ENCODE results near the gene PRKCH. TPM values are rescaled to one million over a fixed set of nuclear protein-coding genes. Genes with fewer than 3 reads are reported as not detected.
A peak's percentile ranks its signal among the peaks of the same experiment; 100 is the strongest.

The PRKCH gene
- total RNA-seq, 1 donor from 2014 or later, result 16.4 TPM

DNA sequence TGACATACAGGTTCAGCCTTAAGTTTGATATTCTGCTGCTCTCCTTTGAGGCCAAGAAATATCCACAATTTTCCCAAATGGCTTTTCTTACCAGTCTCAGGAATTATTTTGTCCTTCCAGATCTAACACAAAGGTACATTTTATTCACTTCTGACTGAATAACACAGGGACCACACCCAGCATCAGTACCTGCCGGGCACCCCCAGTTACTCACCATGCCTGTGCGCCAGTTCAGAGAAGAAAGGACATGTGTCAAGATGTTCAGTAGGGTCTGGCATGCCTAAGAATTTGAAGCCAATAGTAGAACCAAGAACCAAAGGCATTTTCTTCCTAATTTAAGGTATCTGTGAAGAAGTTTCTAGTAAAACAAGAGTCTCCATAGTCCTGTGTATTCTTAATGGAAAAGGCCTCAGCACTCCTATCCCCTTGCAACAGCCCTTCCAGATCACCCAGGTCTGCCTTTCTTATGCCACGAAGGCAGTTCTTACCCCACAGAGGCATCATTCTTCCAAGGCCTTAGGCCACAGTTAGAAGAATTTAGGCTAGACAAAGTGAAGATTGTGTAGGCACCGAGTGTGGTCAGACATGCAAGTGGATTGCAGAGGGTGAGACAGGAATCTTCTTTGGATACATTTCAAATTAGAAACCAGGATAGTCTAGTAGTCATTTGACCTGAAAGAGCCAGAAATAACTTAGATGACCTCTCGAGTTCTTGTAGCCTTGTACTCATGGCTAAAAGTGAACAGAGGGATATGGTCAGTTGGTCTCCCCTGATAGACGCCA is 233.9 kb downstream of the PRKCH start:
- intact Hi-C loops (cut with DNase I), result no loop called here
- DNase-seq (ENCODE audit: missing footprints) (no peak), ATAC-seq (no peak)

DNA sequence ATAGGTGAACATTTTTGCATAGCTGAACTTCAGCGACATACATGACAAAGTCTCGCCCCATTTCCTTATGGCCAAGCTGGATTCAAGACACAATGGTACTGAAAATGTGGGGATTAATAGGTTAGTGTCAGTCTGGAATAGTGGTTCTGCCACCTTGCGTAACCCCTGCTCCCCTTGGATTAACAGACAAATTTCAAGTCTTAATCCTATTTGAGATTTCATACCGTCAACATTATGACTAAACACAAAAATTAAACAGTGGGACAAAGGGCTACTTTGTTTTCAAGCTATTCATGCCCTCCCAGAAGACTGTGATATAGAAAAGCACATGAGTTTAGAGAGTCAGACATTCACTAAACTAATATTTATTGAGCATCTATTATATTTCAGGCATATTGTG is 235.1 kb downstream of the PRKCH start:
- ATAC-seq, result no peak
- intact Hi-C loops (cut with DNase I), result no loop called here
- DNase-seq (ENCODE audit: missing footprints), result no peak

GRCh38 chr14:61557262-61557661 is 235.9 kb downstream of the PRKCH start:
- intact Hi-C loops (cut with DNase I), result no loop called here
- DNase-seq (ENCODE audit: missing footprints), result no peak
- ATAC-seq, result no peak

- intact Hi-C loops (cut with DNase I), result no loop called here
- DNase-seq (ENCODE audit: missing footprints) (no peak), ATAC-seq (no peak)
Measured at GRCh38 chr14:61557854-61558253, 236.5 kb downstream of the PRKCH start.

- ATAC-seq, result no peak
- DNase-seq (ENCODE audit: missing footprints), result no peak
- intact Hi-C loops (cut with DNase I), result no loop called here
Measured at GRCh38 chr14:61558271-61558670, 236.9 kb downstream of the PRKCH start.

DNA sequence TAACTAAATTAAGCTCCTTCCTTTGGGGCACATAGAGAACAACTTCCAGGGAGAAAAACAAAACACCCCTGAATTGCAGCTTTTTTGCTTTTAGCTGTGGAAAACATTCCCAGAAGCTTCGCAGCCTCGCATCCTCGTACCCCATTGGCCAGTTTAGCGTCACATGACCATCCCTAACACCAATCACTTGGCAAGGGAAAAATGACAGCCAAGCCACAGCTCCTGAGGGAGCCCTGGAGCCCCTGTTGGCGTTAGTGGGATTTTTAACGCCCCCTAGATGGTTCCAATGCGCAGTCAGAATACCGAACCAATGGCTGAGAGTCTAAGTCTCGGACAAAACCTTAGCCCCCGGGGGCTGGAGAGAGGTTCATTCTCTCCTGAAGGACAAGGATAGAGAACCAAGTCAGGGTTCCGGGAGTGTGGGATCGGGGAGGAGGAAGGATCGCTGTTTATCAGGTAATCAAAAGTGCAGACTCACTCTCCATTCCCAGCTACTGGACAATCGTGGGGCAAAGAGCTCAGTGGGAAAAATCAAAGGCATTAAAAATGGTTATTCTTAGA is 238.3 kb downstream of the PRKCH start:
- DNase-seq (ENCODE audit: missing footprints), result no peak
- intact Hi-C loops (cut with DNase I), result loop anchor here (1.0 kb wide), 1 partner anchor 136 kb away; the partner anchor contains the start of gene HIF1A
- ATAC-seq, result no peak

- intact Hi-C loops (cut with DNase I), result no loop called here
- no peak for ATAC-seq
- no peak for DNase-seq (ENCODE audit: missing footprints)
Measured at GRCh38 chr14:61560323-61560722, 238.9 kb downstream of the PRKCH start.

DNA sequence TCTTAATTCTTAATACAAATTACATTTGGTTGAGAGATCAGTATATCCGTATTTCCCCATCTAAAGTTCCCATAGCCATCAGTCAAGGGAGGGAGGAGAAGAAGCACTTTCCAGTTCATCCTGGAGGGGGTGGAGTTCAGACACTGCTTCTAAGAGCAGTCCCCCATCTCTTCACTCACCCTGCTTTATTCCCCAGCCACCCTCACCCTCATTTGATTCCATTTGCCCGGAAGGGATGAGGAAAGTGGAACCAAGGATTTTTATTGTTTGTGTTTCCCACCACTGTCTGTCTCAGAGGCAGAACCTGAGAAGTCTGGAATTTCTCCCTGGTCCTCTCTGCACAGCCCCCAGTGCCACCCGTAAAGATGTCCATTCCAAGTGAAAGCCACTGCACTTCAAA is 239.7 kb downstream of the PRKCH start:
- DNase-seq (ENCODE audit: missing footprints), result no peak
- no peak for ATAC-seq
- intact Hi-C loops (cut with DNase I), result no loop called here

GRCh38 chr14:61561657-61562276 is 240.4 kb downstream of the PRKCH start:
- no peak for DNase-seq (ENCODE audit: missing footprints)
- peak; percentile 44 for ATAC-seq
- intact Hi-C loops (cut with DNase I), result no loop called here

GRCh38 chr14:61562321-61563161 is 241.2 kb downstream of the PRKCH start:
- ATAC-seq, result no peak
- intact Hi-C loops (cut with DNase I), result no loop called here
- no peak for DNase-seq (ENCODE audit: missing footprints)

DNA sequence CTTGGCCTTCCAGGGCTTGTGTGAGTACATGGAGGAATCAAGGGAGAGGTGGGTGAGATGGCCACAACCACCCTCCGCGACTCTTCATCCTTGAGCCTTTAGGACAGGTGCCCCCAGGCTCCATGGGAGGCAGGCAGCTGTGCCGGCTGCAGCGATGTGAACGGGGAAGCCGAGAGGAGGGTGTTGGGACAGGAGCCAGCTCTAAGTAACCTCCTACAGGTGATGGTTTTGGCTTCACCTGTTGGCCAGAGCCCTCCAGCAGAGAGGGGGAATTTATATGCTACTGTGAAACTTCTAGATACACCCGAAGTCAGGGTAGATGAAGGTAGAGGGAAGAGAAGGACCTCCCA is 241.8 kb downstream of the PRKCH start:
- no peak for DNase-seq (ENCODE audit: missing footprints)
- intact Hi-C loops (cut with DNase I), result no loop called here
- no peak for ATAC-seq

DNA sequence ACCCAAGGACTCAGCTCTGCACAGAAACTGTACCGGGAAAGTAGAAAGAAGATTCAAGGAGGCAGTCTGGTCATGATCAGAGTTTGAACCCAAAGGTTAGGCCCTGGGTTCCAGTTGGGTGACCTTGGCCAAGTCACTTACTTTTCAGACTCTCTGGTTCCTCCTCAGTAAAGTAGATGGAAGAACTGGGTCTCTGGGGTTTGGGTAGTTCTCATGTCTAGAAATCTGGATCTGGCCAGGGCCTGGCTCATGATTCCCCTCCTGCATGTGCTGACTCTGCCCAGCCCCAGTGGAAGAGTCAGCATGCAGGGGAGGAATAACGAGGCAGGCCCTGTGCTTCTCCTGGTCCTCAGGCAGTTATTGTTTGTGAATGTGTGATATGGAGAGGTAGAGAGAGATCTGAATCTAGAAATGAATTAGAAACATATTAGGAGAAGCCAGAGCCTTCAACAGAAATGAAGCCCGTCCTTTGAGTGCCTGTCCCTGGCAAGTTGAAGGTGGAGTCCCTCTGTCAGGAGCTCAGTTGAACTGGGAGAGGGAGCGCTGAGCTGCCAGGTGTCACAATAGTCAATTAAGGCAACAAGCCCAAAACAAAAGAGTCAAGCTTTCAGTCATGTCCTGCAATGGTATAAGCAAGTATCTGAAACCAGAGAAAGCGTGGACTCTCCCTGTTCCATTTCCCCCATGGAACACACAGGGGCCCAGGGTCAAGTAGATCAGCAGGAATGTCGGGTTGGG is 242.7 kb downstream of the PRKCH start:
- intact Hi-C loops (cut with DNase I), result no loop called here
- no peak for DNase-seq (ENCODE audit: missing footprints)
- ATAC-seq, result no peak

DNA sequence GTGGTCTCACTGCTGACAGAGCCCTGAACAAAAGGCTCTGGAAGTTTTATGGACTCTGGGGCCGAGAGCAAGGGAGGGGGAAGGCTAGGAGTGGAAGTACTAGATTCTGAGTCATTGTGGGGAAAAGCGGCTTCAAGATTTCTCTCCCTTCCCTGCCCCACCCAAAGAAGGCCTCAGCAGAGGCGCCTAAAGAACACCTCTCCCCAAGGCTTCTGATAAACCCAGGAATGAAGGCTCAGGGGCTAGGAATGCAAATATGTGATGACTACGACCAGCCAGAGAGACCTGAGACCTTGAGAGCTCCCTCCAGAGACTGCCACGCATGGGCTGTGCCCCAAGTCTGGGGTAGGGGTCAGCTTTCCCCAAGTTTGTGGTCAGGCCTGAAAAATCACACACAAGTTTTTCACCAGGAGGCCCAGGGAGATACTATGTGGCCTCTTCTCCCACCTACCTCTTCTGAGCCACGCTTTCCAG is 243.3 kb downstream of the PRKCH start:
- intact Hi-C loops (cut with DNase I), result loop anchor here (5.0 kb wide), 1 partner anchor 1002 kb away; no protein-coding TSS in a partner anchor
- no peak for ATAC-seq

GRCh38 chr14:61565181-61565580 is 243.8 kb downstream of the PRKCH start:
- intact Hi-C loops (cut with DNase I), result loop anchor here (5.0 kb wide), 1 partner anchor 1003 kb away; no protein-coding TSS in a partner anchor
- no peak for DNase-seq (ENCODE audit: missing footprints)
- no peak for ATAC-seq

More for the DNA sequence above, 243.3 kb downstream of the PRKCH start:
- no peak for DNase-seq (ENCODE audit: missing footprints)

DNA sequence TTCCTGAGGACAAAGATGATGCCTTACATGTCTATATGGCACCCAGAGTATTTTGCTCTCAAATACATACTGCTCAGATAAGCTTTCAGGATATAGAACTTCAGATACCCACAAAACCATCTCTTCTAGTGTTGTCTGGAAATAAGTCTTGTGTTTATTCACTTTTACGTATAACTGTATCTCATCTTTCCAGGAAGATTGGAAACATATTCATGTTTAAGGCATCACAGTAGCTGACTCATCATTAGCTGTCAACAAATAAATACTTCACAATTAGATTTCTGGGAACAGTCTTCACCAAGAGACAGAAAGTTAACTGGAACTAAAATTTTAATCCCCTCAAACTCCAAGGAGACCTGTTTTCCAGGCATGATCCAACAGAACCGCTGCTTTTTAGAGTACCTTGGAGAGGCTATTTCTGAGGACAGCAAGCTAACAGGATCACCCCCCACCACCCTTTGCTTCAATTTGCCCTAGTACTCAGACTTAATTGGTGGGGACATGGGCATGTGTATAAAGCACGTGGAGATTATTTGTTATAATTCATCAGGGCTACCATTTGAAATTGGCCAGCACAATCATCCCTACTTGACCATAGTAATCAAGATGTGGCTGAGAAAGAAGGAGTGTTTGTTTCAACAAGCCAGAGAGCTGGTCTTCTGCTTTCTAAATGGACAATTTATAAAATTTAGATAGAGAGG is 244.6 kb downstream of the PRKCH start:
- intact Hi-C loops (cut with DNase I), result loop anchor here (5.0 kb wide), 1 partner anchor 1004 kb away; no protein-coding TSS in a partner anchor
- ATAC-seq, result no peak
- DNase-seq (ENCODE audit: missing footprints), result no peak

DNA sequence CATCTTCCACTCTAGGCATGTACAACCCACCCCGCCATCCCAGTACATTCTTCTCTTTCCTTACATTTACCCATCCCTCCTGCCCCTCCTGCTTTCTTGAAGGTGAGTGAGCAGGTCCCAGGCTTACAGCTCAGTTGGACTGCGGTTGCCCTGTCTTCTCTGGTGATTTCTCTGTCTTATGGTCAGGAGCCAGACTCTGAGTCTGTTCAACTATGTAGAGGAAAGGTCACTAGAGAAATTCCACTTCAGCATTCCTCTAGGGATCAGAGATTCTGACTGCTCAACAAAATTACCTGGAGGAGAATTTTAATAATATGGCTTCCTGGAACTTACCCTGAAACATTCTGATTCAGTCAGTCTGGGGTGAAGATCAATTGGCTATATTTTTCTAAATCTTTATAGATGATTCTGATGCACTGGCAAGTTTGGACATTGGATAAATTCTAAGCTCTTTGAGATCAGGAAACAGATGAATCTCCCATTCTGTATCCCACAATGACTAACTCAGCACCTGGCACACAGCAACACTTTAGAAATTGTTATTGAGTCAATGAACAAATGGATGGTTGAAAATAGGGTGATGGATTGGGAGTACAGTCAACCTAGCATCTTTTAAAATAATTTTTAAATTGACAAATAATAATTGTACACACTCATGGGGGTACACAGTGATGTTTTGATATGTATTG is 245.3 kb downstream of the PRKCH start:
- intact Hi-C loops (cut with DNase I), result loop anchor here (5.0 kb wide), 1 partner anchor 1004 kb away; no protein-coding TSS in a partner anchor
- ATAC-seq (no peak), DNase-seq (ENCODE audit: missing footprints) (no peak)
